ENCODE data around the gene CROCC2.

The CROCC2 gene

GRCh38 chr2:241038374-241039180 is 132.4 kb downstream of the CROCC2 start:
- DNase-seq (ENCODE audit: low spot score), result no peak

GRCh38 chr2:241039416-241039815 is 133.3 kb downstream of the CROCC2 start:
- no peak for DNase-seq (ENCODE audit: low spot score)

GRCh38 chr2:241040081-241040803 is 134.1 kb downstream of the CROCC2 start:
- no peak for DNase-seq (ENCODE audit: low spot score)

- no peak for DNase-seq (ENCODE audit: low spot score)
These were observed 135.5 kb downstream of the CROCC2 start for GRCh38 chr2:241041589-241042158.
